CD1c-positive myeloid dendritic cell (primary cell): ENCODE results near the gene SMG6.
A peak's percentile ranks its signal among the peaks of the same experiment; 100 is the strongest.

Experiments used
- DNase-seq: peaks from one replicate; pipeline ENCODE4 v3.0.0-alpha.2; 2016; ENCODE audit errors: extremely low spot score

SMG6 gene

GRCh38 chr17:2060681-2061440, 242.7 kb downstream of the SMG6 start:
- DNase-seq: no peak

- no peak for DNase-seq
These were observed 243.3 kb downstream of the SMG6 start for GRCh38 chr17:2060385-2060658.

GRCh38 chr17:2059547-2060384, 243.8 kb downstream of the SMG6 start:
- no peak for DNase-seq

GRCh38 chr17:2058586-2059546, 244.7 kb downstream of the SMG6 start:
- peak; percentile 77 for DNase-seq

GRCh38 chr17:2057760-2058585, 245.6 kb downstream of the SMG6 start:
- DNase-seq: peak; percentile 43

- no peak for DNase-seq
These were observed 246.3 kb downstream of the SMG6 start for GRCh38 chr17:2057175-2057759.

- peak; percentile 66 for DNase-seq
These were observed 247.1 kb downstream of the SMG6 start for GRCh38 chr17:2056206-2057174.

GRCh38 chr17:2055292-2056205, 248.0 kb downstream of the SMG6 start:
- no peak for DNase-seq

- peak; percentile 85 for DNase-seq
These were observed 248.9 kb downstream of the SMG6 start, which contains the start of gene HIC1 for GRCh38 chr17:2054512-2055291. HIC1 (plus strand) TSS chr17:2055103; CDS start chr17:2056691, 1,588 bp downstream.

GRCh38 chr17:2054262-2054511, 249.4 kb downstream of the SMG6 start:
- DNase-seq: no peak

GRCh38 chr17:2053380-2054261, 250.0 kb downstream of the SMG6 start:
- DNase-seq: peak; percentile 76

GRCh38 chr17:2051933-2052559, 251.5 kb downstream of the SMG6 start:
- no peak for DNase-seq

GRCh38 chr17:2051061-2051932, 252.3 kb downstream of the SMG6 start:
- peak; percentile 88 for DNase-seq

- peak; percentile 90 for DNase-seq
These were observed 253.1 kb downstream of the SMG6 start for GRCh38 chr17:2050300-2051060.
